SU-DHL-6 (cell line): ENCODE data around the gene OTULIN.

Experiments used
- H2AFZ ChIP-seq: fragments of 200-600 bp; sonication (generic); 2 replicates; pipeline ENCODE4 v1.6.1; 2014; ENCODE audit warnings: low read depth, mild to moderate bottlenecking, moderate library complexity, mixed read lengths, antibody characterized with exemption, low read length; ENCODE audit not compliant: severe bottlenecking
- H3F3A ChIP-seq: fragments of 200-600 bp; shearing (Covaris generic); 2 replicates; pipeline ENCODE4 v1.6.0; 2016; ENCODE audit warnings: antibody characterized with exemption, mild to moderate bottlenecking; ENCODE audit not compliant: insufficient read depth
- H3K27ac ChIP-seq: fragments of 200-600 bp; sonication (generic); 2 replicates; pipeline ENCODE4 v1.5.1; 2016; ENCODE audit warnings: low read depth, mild to moderate bottlenecking, low read length, moderate library complexity, mixed read lengths
- H3K27me3 ChIP-seq: fragments of 200-600 bp; sonication (generic), shearing (Covaris generic); 2 replicates; pipeline ENCODE4 v1.6.0; 2014; ENCODE audit warnings: mild to moderate bottlenecking, low read length
- H3K36me3 ChIP-seq: fragments of 200-600 bp; sonication (generic); 2 replicates; pipeline ENCODE4 v1.6.1; 2014; ENCODE audit warnings: mild to moderate bottlenecking, low read length, mixed read lengths
- H3K4me2 ChIP-seq: fragments of 300-600, 200-600 bp; shearing (Covaris generic), sonication (generic); 2 replicates; pipeline ENCODE4 v1.6.0; 2014; ENCODE audit warnings: low read length, low read depth, mild to moderate bottlenecking; ENCODE audit not compliant: poor library complexity, severe bottlenecking
- H3K4me3 ChIP-seq: fragments of 200-600 bp; sonication (generic); 2 replicates; pipeline ENCODE4 v1.5.1; 2014; ENCODE audit warnings: antibody characterized with exemption, low read length, mild to moderate bottlenecking, mixed read lengths; ENCODE audit not compliant: insufficient read depth, poor library complexity, severe bottlenecking
- H3K79me2 ChIP-seq: fragments of 200-600 bp; sonication (generic); 2 replicates; pipeline ENCODE4 v1.6.1; 2014; ENCODE audit warnings: mild to moderate bottlenecking, low read length, moderate library complexity; ENCODE audit not compliant: insufficient read depth
- H3K9ac ChIP-seq: fragments of 200-600 bp; sonication (generic); 2 replicates; pipeline ENCODE4 v1.7.0; 2014; ENCODE audit warnings: mild to moderate bottlenecking, low read length
- H3K9me2 ChIP-seq: fragments of 200-600 bp; sonication (generic); replicated peaks from 2 replicates; pipeline ENCODE4 v1.6.1; 2014; ENCODE audit warnings: low read length; ENCODE audit not compliant: insufficient read depth
- H3K9me3 ChIP-seq: fragments of 200-600 bp; sonication (generic); 2 replicates; pipeline ENCODE4 v1.6.1; 2014; ENCODE audit warnings: low read length, mixed read lengths; ENCODE audit not compliant: insufficient read depth
- H4K20me1 ChIP-seq: fragments of 200-600 bp; sonication (generic); 2 replicates; pipeline ENCODE4 v1.6.1; 2014; ENCODE audit warnings: low read depth, mild to moderate bottlenecking, antibody characterized with exemption, low read length, moderate library complexity, mixed read lengths
- EZH2phosphoT487 ChIP-seq: fragments of 200-600 bp; sonication (generic), shearing (Covaris generic); conservative IDR thresholded peaks from 2 replicates; pipeline ENCODE4 v1.6.1; 2018; ENCODE audit warnings: mild to moderate bottlenecking, antibody characterized with exemption, low read length, moderate library complexity, mixed read lengths
- TF ChIP-seq, protein P1 (sequence below): fragments of 200-600 bp; sonication (generic); IDR thresholded peaks from one replicate; pipeline ENCODE4 v1.5.1; 2017; ENCODE audit warnings: antibody characterized with exemption, mild to moderate bottlenecking, low read length, moderate library complexity; ENCODE audit not compliant: insufficient read depth, poor library complexity, severe bottlenecking

The OTULIN gene

DNA sequence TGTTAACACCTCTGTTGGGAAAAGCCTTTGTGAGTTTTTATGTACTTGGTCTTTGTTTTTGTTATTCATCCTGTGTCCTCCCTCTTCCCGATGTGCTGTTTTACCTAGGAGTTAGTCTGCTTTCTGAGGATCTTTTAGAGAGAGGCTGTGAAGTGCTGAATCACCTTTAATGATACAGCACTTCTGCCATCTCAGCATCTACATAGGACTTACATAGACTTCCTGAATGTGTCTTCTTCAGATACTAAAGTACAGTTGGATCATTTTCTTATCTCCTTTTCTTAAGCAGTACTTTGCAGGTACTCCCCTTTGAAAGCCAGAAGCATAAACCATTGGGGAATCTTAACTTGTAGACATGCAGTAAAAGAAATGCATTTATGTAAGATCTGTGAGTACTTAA lies 31.5 kb downstream of the OTULIN start:
- H3K36me3 ChIP-seq = peaks cover 38% of the 10 kb centered on the region
- no peaks in the 10 kb centered on the region for H3K27me3 ChIP-seq
- H3K27ac ChIP-seq = no peak overlapping the region
- H3K79me2 ChIP-seq = peaks cover 5% of the 10 kb centered on the region; the same call in 1 of the 2 replicates
- no peak overlapping the region for H3K9ac ChIP-seq
- H4K20me1 ChIP-seq = no peaks in the 10 kb centered on the region; the same call in 1 of the 2 replicates
- H3K4me2 ChIP-seq = no peak overlapping the region
- no peak overlapping the region for H3K4me3 ChIP-seq
- no peak overlapping the region for H2AFZ ChIP-seq
- TF ChIP-seq EZH2phosphoT487 = no peak
- TF ChIP-seq, protein P1, sequence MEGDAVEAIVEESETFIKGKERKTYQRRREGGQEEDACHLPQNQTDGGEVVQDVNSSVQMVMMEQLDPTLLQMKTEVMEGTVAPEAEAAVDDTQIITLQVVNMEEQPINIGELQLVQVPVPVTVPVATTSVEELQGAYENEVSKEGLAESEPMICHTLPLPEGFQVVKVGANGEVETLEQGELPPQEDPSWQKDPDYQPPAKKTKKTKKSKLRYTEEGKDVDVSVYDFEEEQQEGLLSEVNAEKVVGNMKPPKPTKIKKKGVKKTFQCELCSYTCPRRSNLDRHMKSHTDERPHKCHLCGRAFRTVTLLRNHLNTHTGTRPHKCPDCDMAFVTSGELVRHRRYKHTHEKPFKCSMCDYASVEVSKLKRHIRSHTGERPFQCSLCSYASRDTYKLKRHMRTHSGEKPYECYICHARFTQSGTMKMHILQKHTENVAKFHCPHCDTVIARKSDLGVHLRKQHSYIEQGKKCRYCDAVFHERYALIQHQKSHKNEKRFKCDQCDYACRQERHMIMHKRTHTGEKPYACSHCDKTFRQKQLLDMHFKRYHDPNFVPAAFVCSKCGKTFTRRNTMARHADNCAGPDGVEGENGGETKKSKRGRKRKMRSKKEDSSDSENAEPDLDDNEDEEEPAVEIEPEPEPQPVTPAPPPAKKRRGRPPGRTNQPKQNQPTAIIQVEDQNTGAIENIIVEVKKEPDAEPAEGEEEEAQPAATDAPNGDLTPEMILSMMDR = no peak
- no peaks in the 10 kb centered on the region for H3K9me3 ChIP-seq
- H3K9me2 ChIP-seq = no peaks in the 10 kb centered on the region
- no peaks in the 10 kb centered on the region for H3F3A ChIP-seq

DNA sequence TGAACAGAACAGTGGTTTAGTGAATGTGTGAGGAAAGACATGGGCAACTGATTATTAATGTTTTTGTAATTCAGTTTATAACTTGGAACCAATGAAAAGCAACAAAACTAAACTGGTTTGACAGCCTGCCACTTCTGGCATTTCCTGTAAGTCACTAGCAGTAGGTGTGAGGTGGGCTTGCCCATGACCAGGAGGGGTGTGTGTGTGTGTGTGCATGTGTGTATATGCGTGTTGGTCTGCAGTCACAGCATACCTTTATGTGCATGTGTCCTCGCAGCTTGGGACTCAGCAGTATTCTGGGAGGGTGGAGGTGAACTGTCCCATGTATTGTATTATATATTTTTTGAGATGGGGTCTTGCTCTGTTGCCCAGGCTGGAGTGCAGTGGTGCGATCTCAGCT lies 32.3 kb downstream of the OTULIN start:
- H3K36me3 ChIP-seq = peaks cover 30% of the 10 kb centered on the region
- no peaks in the 10 kb centered on the region for H3K9me2 ChIP-seq
- H3K27ac ChIP-seq = no peak overlapping the region
- no peaks in the 10 kb centered on the region for H3K9me3 ChIP-seq
- H2AFZ ChIP-seq = no peak overlapping the region
- H3F3A ChIP-seq = no peaks in the 10 kb centered on the region
- H3K27me3 ChIP-seq = no peaks in the 10 kb centered on the region
- H3K79me2 ChIP-seq = peaks cover 5% of the 10 kb centered on the region; the same call in 1 of the 2 replicates
- H4K20me1 ChIP-seq = no peaks in the 10 kb centered on the region; the same call in 1 of the 2 replicates
- no peak overlapping the region for H3K4me3 ChIP-seq
- TF ChIP-seq, protein P1 = no peak
- TF ChIP-seq EZH2phosphoT487 = no peak
- H3K9ac ChIP-seq = no peak overlapping the region
- H3K4me2 ChIP-seq = no peak overlapping the region

DNA sequence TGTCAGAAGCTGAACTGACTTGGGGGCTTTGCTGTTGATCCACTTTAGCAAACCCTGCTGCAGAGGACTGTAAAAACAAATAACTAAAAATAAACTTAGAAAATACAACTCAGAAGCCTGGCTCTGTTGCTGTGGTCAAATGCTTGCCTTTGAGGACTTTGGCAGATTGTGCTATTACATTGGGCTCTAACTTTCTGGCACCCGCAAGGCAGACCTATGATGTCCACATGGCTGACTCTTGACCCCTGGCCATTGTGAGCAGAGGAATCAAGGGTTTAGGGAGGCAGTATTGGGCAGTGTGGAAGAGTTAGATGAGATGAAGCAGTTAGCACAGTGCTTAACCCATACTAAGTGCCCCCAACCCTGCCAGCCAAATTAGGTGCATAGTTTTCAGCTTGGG lies 34.0 kb downstream of the OTULIN start:
- TF ChIP-seq, protein P1 = no peak
- TF ChIP-seq EZH2phosphoT487 = no peak
- Histone ChIP-seq H3K9me3 (no peaks in the 10 kb centered on the region), H3K27me3 (no peaks in the 10 kb centered on the region), H3F3A (no peaks in the 10 kb centered on the region), H3K27ac (no peak overlapping the region), H3K4me3 (no peak overlapping the region), H3K9me2 (no peaks in the 10 kb centered on the region), H3K4me2 (no peak overlapping the region), H2AFZ (no peak overlapping the region), H3K79me2 (no peaks in the 10 kb centered on the region; the same call in 1 of the 2 replicates), H4K20me1 (no peaks in the 10 kb centered on the region; the same call in 1 of the 2 replicates), H3K9ac (no peak overlapping the region), H3K36me3 (peaks cover 17% of the 10 kb centered on the region)
